NCI-H774 (cell line): ENCODE data around the gene DNAJA3.
A peak's percentile ranks its signal among the peaks of the same experiment; 100 is the strongest.

Source experiments
- DNase-seq: peaks from one replicate; lab custom pipeline; 2025; lab: John Stamatoyannopoulos, UW

The DNAJA3 gene

DNA sequence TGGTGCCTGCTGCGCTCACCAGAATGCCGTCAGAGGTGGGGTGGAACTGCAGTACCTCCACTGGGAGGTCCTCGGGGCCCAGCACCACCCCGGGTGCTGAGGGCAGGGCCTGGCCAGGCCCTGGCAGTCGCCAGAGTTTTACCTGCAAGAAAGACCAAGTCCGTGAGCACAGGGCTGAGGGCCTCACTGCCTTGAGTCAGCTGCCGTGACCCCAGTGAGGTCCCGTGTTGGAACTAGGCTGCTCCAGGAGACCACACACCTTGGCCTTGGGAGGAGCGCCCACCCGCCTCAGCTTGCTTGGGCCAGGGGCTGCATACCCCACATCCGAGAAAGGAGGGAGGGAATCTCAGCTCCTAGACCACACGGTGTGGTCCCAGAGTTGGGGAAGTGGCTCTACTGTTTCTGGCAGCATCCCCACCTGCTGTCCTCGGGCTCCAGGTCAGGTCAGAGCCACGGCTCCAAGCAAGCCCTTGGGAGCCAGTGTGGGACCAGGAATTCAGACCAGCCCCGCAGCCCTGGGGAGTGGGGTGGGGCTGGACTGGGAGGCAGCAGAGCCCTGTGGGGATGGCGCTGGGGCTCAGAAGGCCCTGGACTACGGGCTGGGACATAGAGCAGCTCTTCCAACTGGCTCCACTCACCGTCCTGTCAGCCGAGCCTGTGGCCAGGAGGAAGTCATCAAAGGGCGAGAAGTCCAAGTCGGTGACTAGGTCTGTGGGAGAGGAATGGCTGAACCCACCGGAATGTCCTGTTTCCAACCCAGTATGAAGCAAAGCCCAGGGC, 17.9 kb upstream of the DNAJA3 start:
- DNase-seq, result no peak

DNA sequence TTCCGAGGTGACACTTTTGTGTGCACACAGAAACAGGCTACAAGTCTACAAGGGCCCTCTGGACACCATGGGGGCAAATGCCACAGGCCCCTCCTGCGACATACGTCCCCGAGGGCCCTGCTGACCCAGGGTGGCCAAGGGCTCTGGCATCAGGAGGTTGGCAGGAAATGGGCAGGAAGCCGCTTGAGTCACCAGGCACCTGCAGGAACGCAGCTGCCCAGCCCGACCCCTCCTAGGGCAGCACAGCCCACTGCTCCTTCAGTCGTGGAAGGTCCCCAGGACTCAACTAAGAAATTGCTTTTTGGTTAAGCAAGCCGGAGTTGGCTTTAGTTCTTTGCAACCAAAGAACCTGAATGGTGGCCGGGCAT, 17.4 kb upstream of the DNAJA3 start:
- no peak for DNase-seq

DNA sequence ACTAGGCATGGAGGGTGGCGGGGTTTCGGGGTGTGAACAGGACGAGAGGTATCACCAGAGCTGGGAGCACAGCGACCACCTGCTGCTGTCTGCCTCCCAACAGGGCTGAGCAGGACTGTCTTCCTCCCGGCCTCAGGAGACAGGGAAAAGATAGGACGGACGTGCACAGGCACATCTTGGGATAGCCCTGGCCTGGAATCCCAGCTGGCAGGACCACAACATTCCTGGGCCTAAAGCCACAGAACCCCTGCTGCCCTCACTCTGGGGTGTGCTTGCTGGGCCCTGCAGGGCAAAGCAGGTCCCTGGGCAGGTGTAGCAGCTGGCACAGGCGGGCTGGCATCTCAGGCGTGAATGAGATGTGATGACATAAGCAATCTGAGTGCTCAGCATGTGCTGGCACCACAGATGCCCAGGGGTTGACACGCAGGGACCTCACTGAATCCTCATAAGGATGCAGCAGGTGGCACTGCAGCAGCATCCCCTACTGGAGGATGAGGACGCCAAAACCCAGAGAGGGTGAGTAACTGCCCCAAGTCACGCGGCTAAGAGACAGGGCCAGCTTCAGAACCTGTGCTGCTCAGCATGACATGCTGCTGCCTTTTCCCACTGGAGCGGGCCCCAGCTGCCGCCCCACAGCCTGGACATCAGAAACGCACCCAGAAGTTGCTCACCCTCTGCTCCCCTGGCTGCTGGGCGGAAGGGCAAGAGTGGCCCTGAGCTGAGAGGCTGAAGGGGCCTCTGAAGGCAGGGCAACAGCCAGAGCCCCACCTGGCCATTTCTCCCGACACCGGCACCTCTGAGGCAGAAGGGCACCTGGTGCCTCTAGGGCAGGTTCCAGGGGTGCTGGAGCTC, 16.4 kb upstream of the DNAJA3 start:
- DNase-seq, result no peak

GRCh38 chr16:4410335-4411075, 15.2 kb upstream of the DNAJA3 start:
- DNase-seq, result peak; percentile 23

DNA sequence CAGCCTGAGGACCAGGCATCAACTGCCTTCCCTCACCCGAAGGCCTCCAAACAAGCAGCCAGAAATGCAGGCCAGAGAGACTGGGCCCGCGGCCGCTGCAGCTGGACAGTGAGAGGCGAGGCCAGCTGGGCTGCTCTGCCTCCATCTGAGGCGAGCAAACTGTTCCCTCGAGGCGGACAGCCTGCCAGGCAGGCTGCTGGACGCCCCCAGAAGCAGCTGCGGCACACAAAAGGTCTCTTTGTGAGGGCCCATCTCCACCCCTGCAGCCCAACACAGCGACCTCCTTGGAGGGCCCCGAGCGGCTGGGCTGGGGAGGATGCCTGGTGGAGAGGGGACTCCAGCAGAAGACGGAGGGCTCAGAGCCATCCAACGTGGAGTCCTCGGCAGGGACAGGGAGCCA, 14.0 kb upstream of the DNAJA3 start:
- no peak for DNase-seq

GRCh38 chr16:4412159-4412558, 13.5 kb upstream of the DNAJA3 start:
- DNase-seq, result no peak

- DNase-seq, result no peak
Observed at GRCh38 chr16:4412854-4413253, 12.8 kb upstream of the DNAJA3 start.

GRCh38 chr16:4414187-4414917, 11.3 kb upstream of the DNAJA3 start:
- peak; percentile 37 for DNase-seq

DNA sequence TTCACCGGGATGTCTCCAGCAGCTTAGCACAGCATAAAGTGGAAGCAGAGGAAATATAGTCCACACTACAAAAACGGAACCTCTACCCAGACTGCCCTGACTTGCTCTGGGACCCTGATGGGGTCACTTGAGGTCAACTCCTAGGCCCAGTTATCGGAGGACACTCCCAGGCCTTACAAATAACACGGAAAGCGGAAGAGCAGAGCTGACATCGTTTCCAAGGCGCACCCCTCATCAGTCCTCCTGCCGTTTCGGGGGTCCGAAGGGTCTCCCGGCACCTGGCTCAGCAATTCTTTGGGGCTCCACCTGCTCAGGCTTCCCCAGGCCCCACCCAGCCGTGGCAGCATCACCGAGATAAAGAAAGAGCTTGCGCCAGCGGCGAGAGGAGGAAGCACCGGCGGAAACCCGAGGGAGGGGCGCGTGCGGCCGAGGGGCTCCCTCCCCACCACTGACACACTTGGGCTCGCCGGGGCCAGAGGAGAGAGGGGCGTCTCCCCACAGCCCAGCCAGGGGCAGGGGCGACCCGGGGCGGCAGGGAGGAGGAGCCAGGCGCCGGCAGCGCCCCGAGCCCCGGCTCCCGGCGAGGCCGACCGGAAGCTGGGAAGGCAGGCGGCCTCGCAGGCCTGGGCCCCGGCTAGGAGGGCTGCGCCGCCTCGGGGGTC, 10.0 kb upstream of the DNAJA3 start:
- peak; percentile 26 for DNase-seq

DNA sequence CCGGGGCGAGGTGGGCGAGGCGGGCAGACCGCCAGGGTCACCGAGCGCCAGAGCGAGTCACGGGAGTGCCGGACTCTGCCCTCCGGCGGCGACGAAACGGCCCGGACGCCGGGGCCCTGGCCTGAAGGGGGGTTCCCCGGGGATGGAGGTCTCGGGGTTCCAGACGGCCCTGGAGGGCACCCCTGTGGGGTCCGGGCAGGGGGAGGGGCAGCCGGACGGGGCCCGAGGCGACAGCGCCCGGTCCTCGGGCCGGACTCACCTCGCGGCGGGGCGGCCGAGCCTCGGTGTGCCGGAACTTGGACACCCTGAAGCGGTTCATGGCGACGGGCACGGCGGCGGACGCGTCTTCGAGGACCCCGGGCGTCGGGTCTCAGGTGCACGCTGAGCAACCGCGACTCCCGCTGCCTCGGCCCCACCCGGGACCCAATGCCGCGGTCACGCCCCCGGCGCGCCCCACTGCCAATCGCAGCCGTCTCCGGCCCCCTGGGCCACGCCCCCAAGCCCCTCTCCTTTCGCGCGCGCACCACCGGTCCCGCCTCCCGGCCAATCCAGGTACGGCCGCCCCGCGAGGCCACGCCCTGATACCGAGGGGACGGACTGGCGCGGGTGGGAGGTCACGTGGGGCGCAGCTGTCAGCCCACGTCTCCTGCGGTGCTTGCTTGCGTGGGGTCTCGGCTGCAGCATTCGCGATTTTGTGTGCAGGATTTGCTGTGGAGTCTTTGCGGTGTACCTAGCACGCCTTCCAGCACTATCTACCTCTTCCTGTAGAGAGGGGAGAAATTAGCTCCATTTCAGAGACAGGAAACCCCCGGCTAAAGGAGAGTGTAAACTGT, 9.3 kb upstream of the DNAJA3 start, which contains the start of gene CORO7:
Gene CORO7, minus strand, starts transcription at position 397 of the 833 bp plus-strand sequence. Its CDS starts 78 bp downstream, at position 319.
- DNase-seq, result peak; percentile 89

GRCh38 chr16:4419402-4419959, 6.2 kb upstream of the DNAJA3 start:
- DNase-seq, result no peak

- DNase-seq, result no peak
Observed at GRCh38 chr16:4420505-4421105, 5.1 kb upstream of the DNAJA3 start.

GRCh38 chr16:4426021-4426684, 485 bp downstream of the DNAJA3 start:
- no peak for DNase-seq

- DNase-seq, result no peak
Observed at GRCh38 chr16:4426722-4427372, 1.2 kb downstream of the DNAJA3 start.

GRCh38 chr16:4428500-4428899, 2.8 kb downstream of the DNAJA3 start:
- no peak for DNase-seq

DNA sequence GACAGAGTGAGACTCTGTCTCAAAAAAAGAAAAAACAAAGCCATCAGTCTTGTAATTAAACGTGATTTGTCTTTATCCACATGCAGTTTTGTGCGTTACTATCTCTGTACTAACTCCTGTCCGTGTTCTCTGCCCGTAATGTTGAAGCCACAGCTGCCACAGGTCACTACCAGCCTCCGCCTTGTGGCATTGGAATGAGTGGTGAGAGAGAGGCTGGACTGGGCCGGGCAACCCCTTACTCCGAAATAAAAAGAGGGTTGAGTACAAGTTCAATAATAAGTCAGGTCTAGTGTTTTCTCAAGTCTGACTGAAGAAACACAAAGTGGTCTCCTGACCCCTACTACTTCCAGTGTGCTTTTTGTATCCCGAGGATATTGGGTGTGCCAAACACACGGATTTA, 5.4 kb downstream of the DNAJA3 start:
- no peak for DNase-seq

GRCh38 chr16:4433228-4433627, 7.6 kb downstream of the DNAJA3 start:
- DNase-seq, result no peak
